Measurements from ENCODE around the gene ENTREP3. TPM values are rescaled to one million over a fixed set of nuclear protein-coding genes. Genes with fewer than 3 reads are reported as not detected.

Gene ENTREP3
- total RNA-seq, 4 donors from 2014 or later: 8.7 to 13.4 (median 11.9) TPM

GRCh38 chr1:155268630-155269029 is 13.3 kb upstream of the ENTREP3 start:
- ATAC-seq (ENCODE audit: low FRiP score) (no peak), DNase-seq (ENCODE audit: low spot score) (no peak)
- no peak for TF ChIP-seq CTCF (IDR thresholded peaks at IDR 0.05)

GRCh38 chr1:155267373-155267772 is 12.1 kb upstream of the ENTREP3 start:
- no peak for TF ChIP-seq CTCF (IDR thresholded peaks at IDR 0.05)
- DNase-seq (ENCODE audit: low spot score) (no peak), ATAC-seq (ENCODE audit: low FRiP score) (no peak)

GRCh38 chr1:155266553-155266952 is 11.3 kb upstream of the ENTREP3 start:
- no peak for DNase-seq (ENCODE audit: low spot score)
- no peak for ATAC-seq (ENCODE audit: low FRiP score)
- no peak for TF ChIP-seq CTCF (IDR thresholded peaks at IDR 0.05)

- DNase-seq (ENCODE audit: low spot score): no peak
- TF ChIP-seq CTCF (IDR thresholded peaks at IDR 0.05): no peak
- no peak for ATAC-seq (ENCODE audit: low FRiP score)
Observed at GRCh38 chr1:155263067-155263466, 7.8 kb upstream of the ENTREP3 start.

GRCh38 chr1:155261852-155262673 is 6.8 kb upstream of the ENTREP3 start, which contains the start of gene SCAMP3:
SCAMP3 (minus strand) TSS chr1:155262360; CDS start chr1:155262151, 209 bp downstream.
- ATAC-seq (ENCODE audit: low FRiP score) (peak; percentile 98), DNase-seq (ENCODE audit: low spot score) (peak; percentile 86)
- TF ChIP-seq CTCF (IDR thresholded peaks at IDR 0.05): no peak

- no peak for ATAC-seq (ENCODE audit: low FRiP score)
- no peak for TF ChIP-seq CTCF (IDR thresholded peaks at IDR 0.05)
- DNase-seq (ENCODE audit: low spot score): no peak
Observed at GRCh38 chr1:155261493-155261851, 6.2 kb upstream of the ENTREP3 start.

GRCh38 chr1:155260276-155260675 is 5.0 kb upstream of the ENTREP3 start:
- ATAC-seq (ENCODE audit: low FRiP score): no peak
- TF ChIP-seq CTCF (IDR thresholded peaks at IDR 0.05): no peak
- no peak for DNase-seq (ENCODE audit: low spot score)

Measured in omental fat pad (tissue), 4 donors.